HepG2 (cell line): ENCODE measurements around the gene ACBD5. TPM values are rescaled to one million over a fixed set of nuclear protein-coding genes. Genes with fewer than 3 reads are reported as not detected.

Source experiments
- ATAC-seq: fragments of 200-7000 bp; cut with Tn5 transposase; 3 replicates; pipeline ENCODE4 v1.9.1; 2020; ENCODE audit warnings: mild to moderate bottlenecking, moderate library complexity
- BruUV-seq: library from RNA; stranded (reverse); fragments of 400-500 nt; replicated peaks from 2 replicates; lab custom pipeline; 2021; lab: Mats Ljungman, UMichigan
- CTCF ChIA-PET: fragments of 300-600 bp; formaldehyde crosslinking; extraction: SDS; loops from one replicate; lab custom pipeline; 2021; ENCODE audit warnings: low total read pairs, inconsistent platforms, low intra/inter-chr PET ratio; lab: Yijun Ruan, JAX
- POLR2A ChIA-PET: fragments of 350-600 bp; sonication (Branson Sonifier 250); formaldehyde crosslinking; loops from one replicate; lab custom pipeline; 2020; ENCODE audit warnings: antibody characterized with exemption, inconsistent platforms; lab: Yijun Ruan, JAX
- DNase-seq: peaks from one replicate; pipeline ENCODE4 v3.0.0-alpha.2; 2015; ENCODE audit warnings: low spot score
- FAIRE-seq: peaks from 3 replicates; lab custom pipeline; 2011; peaks lifted over from hg19 to GRCh38; lab: Jason Lieb, UNC
- H2AFZ ChIP-seq: one replicate; pipeline ENCODE4 v1.6.1; 2011; ENCODE audit warnings: low read length, inconsistent platforms
- H3K27ac ChIP-seq: fragments of 300-600 bp; 3 replicates; pipeline ENCODE4 v1.8.0; 2011; ENCODE audit warnings: mixed run types, mild to moderate bottlenecking, mixed read lengths, low read length, inconsistent platforms; ENCODE audit not compliant: insufficient read depth; ENCODE audit errors: extremely low read length
- H3K27me3 ChIP-seq, 2 experiments: fragments of 200-600 bp in 1 of 2; 2 replicates in 1 of 2; 3 replicates in 1 of 2; pipeline versions ENCODE4 v1.6.0 to v1.8.0; 2011; ENCODE audit warnings: low read length in 2 of 2, mild to moderate bottlenecking in 2 of 2, moderate library complexity in 2 of 2, inconsistent platforms in 1 of 2; ENCODE audit not compliant: insufficient read depth in 2 of 2, control insufficient read depth in 1 of 2
- H3K36me3 ChIP-seq, 2 experiments: fragments of 200-600 bp in 1 of 2; replicated peaks in 1 of 2; 2 replicates in 1 of 2; 3 replicates in 1 of 2; pipeline versions ENCODE4 v1.5.1 to v1.8.0; 2011; ENCODE audit warnings: low read length in 2 of 2, inconsistent platforms in 1 of 2; ENCODE audit not compliant: insufficient read depth in 2 of 2, control insufficient read depth in 1 of 2
- H3K4me1 ChIP-seq: 2 replicates; pipeline ENCODE4 v1.5.1; 2012; ENCODE audit warnings: low read length, inconsistent platforms; ENCODE audit not compliant: insufficient read depth
- H3K4me2 ChIP-seq: 2 replicates; pipeline ENCODE4 v1.6.0; 2011; ENCODE audit warnings: low read depth, low read length, inconsistent platforms
- H3K4me3 ChIP-seq, 3 experiments: fragments of 200-600 bp in 1 of 3; sonication (generic), shearing (Covaris generic) in 1 of 3; replicated peaks in 1 of 3; 2 replicates each; pipeline ENCODE4 v1.5.1; 2011 to 2016; ENCODE audit warnings: low read length in 3 of 3, inconsistent platforms in 2 of 3, low read depth in 2 of 3, mild to moderate bottlenecking in 2 of 3, control low read depth in 1 of 3, mixed read lengths in 1 of 3; ENCODE audit not compliant: insufficient read depth in 1 of 3
- H3K79me2 ChIP-seq: one replicate; pipeline ENCODE4 v1.6.1; 2011; ENCODE audit warnings: low read length, inconsistent platforms; ENCODE audit not compliant: insufficient read depth
- H3K9ac ChIP-seq: 2 replicates; pipeline ENCODE4 v1.6.0; 2011; ENCODE audit warnings: mild to moderate bottlenecking, low read depth, low read length, inconsistent platforms; ENCODE audit not compliant: insufficient read depth
- H3K9me3 ChIP-seq: 2 replicates; pipeline ENCODE4 v1.5.1; 2012; ENCODE audit warnings: mild to moderate bottlenecking, low read length
- H4K20me1 ChIP-seq: 2 replicates; pipeline ENCODE4 v1.6.0; 2011; ENCODE audit warnings: inconsistent platforms, mild to moderate bottlenecking, low read length, moderate library complexity; ENCODE audit not compliant: insufficient read depth
- CBX5 ChIP-seq: sonication (generic); formaldehyde crosslinking; IDR thresholded peaks from 2 replicates; pipeline ENCODE4 v1.4.0; 2020; ENCODE audit warnings: missing genetic modification reagents, borderline replicate concordance
- ELF3 ChIP-seq: IDR thresholded peaks from 2 replicates; pipeline ENCODE4 v1.6.1; 2016; ENCODE audit warnings: missing genetic modification reagents, missing compliant biosample characterization
- FOXC1 ChIP-seq: sonication (generic); formaldehyde crosslinking; IDR thresholded peaks from 2 replicates; pipeline ENCODE4 v1.8.0; 2022; ENCODE audit warnings: mild to moderate bottlenecking, missing genetic modification reagents, borderline replicate concordance
- HDAC2 ChIP-seq: sonication (generic); formaldehyde crosslinking; IDR thresholded peaks from 2 replicates; pipeline ENCODE4 v1.4.0; 2020; ENCODE audit warnings: missing genetic modification reagents
- KLF9 ChIP-seq: IDR thresholded peaks from 2 replicates; pipeline ENCODE4 v1.6.1; 2016; ENCODE audit warnings: low read depth
- POLR2A ChIP-seq, 2 experiments: IDR thresholded peaks; 2 replicates each; pipeline ENCODE4 v1.6.1; 2011; ENCODE audit warnings: low read depth in 2 of 2, low read length in 2 of 2, mild to moderate bottlenecking in 1 of 2, moderate library complexity in 1 of 2; ENCODE audit not compliant: insufficient read depth in 1 of 2
- SMARCE1 ChIP-seq: fragments of 450-650 bp; IDR thresholded peaks from 2 replicates; pipeline ENCODE4 v1.6.1; 2017; ENCODE audit warnings: borderline replicate concordance
- ZC3H4 ChIP-seq: sonication (generic); formaldehyde crosslinking; IDR thresholded peaks from 2 replicates; pipeline ENCODE4 v1.4.0; 2020; ENCODE audit warnings: missing genetic modification reagents, borderline replicate concordance
- ZNF3 ChIP-seq: IDR thresholded peaks from 2 replicates; pipeline ENCODE4 v1.7.0; 2017; ENCODE audit warnings: inconsistent platforms
- ZNF556 ChIP-seq: sonication (generic); formaldehyde crosslinking; IDR thresholded peaks from 2 replicates; pipeline ENCODE4 v1.4.0; 2020; ENCODE audit warnings: mild to moderate bottlenecking, missing genetic modification reagents, borderline replicate concordance
- ZSCAN30 ChIP-seq: sonication (generic); formaldehyde crosslinking; IDR thresholded peaks from 2 replicates; pipeline ENCODE4 v1.5.0; 2020; ENCODE audit warnings: mild to moderate bottlenecking, missing genetic modification reagents
- in situ Hi-C: cut with HindIII; loops from 2 replicates; pipeline ENCODE4 v1.10.0; 2017; ENCODE audit warnings: low pct_unique_long_range_greater_than_20kb; ENCODE audit not compliant: extremely low pct_ligation_motif_present
- intact Hi-C: fragments of 100-400 bp; cut with micrococcal nuclease; formaldehyde crosslinking; loops from one replicate; pipeline ENCODE4 v1.10.0; 2022; ENCODE audit not compliant: unreplicated experiment
- polyA plus RNA-seq, 8 experiments: library from polyadenylated mRNA; depleted of rRNA in 3 of 8; stranded (reverse) in 7 of 8; unstranded in 1 of 8; fragments of >200 nt; fragmentation: Illumina TruSeq in 4 of 8; extraction: Trizol in 4 of 8; gene quantifications; 2 replicates each; pipeline versions ENCODE4 v1.2.1 to v1.2.3, GENCODE V29; 2011 to 2016; ENCODE audit warnings: low read depth in 4 of 8, missing spikeins in 1 of 8, mixed read lengths in 1 of 8; ENCODE audit not compliant: insufficient read depth in 1 of 8
- total RNA-seq, 5 experiments: library from RNA; depleted of rRNA; stranded (reverse); fragments of >200 nt; fragmentation: Illumina TruSeq; extraction: Trizol; gene quantifications; 2 replicates each; pipeline ENCODE4 v1.2.3, GENCODE V29; 2016; ENCODE audit warnings: low read depth in 1 of 5
- TF ChIP-seq, protein P1 (sequence below): sonication (generic); formaldehyde crosslinking; IDR thresholded peaks from 2 replicates; pipeline ENCODE4 v1.4.0; 2020; ENCODE audit warnings: low read depth, mild to moderate bottlenecking, missing genetic modification reagents
- TF ChIP-seq, protein P2 (sequence below): sonication (generic); formaldehyde crosslinking; IDR thresholded peaks from 2 replicates; pipeline ENCODE4 v1.4.0; 2020; ENCODE audit warnings: missing genetic modification reagents
- TF ChIP-seq, protein P3 (sequence below): sonication (generic); formaldehyde crosslinking; conservative IDR thresholded peaks from 2 replicates; pipeline ENCODE4 v1.4.0; 2020; ENCODE audit warnings: missing genetic modification reagents

ACBD5 gene
- total and polyA plus RNA-seq, 2 of the 13 experiments (the other 11 are each of a cell fraction or from before 2014, with no cell fraction given): 10.3 to 14.8 TPM

DNA sequence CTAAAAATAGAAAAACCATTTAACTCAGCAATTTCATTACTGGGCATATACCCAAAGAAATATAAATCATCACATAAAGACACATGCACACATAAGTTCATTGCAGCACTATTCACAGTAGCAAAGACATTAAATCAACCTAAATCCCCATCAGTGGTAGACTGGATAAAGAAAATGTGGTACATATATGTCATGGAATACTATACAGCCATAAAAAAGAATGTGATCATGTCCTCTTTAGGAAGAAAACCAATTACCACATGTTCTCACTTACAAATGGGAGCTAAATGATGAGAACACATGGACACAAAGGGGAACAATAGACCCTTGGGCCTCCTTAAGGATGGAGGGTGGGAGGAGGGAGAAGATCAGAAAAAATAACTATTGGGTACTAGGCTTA is 36.0 kb upstream of the ACBD5 start:
- DNase-seq (no peak), ATAC-seq (no peak), FAIRE-seq (no peak)
- no peak overlapping the region for H2AFZ ChIP-seq
- ChIA-PET POLR2A (no interaction called here), CTCF (no interaction called here)
- H3K79me2 ChIP-seq: no peaks in the 10 kb centered on the region
- H3K27ac ChIP-seq: no peak overlapping the region
- no peaks in the 10 kb centered on the region for H3K9me3 ChIP-seq
- intact Hi-C loops (no loop called here), in situ Hi-C loops (no loop called here)
- no peaks in the 10 kb centered on the region for H4K20me1 ChIP-seq
- TF ChIP-seq, protein P1, sequence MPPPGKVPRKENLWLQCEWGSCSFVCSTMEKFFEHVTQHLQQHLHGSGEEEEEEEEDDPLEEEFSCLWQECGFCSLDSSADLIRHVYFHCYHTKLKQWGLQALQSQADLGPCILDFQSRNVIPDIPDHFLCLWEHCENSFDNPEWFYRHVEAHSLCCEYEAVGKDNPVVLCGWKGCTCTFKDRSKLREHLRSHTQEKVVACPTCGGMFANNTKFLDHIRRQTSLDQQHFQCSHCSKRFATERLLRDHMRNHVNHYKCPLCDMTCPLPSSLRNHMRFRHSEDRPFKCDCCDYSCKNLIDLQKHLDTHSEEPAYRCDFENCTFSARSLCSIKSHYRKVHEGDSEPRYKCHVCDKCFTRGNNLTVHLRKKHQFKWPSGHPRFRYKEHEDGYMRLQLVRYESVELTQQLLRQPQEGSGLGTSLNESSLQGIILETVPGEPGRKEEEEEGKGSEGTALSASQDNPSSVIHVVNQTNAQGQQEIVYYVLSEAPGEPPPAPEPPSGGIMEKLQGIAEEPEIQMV (CRISPR knock-in tag): no peak
- TF ChIP-seq ZNF556 (CRISPR knock-in tag) (no peak), ZNF3 (CRISPR knock-in tag) (no peak), POLR2A (IDR thresholded peaks at IDR 0.05; ENCODE audit: insufficient read depth in 1 of 2, low read depth in 2 of 2, low read length in 2 of 2) (no peak), HDAC2 (CRISPR knock-in tag) (no peak), ZC3H4 (CRISPR knock-in tag) (no peak), KLF9 (CRISPR knock-in tag) (no peak), ZSCAN30 (CRISPR knock-in tag) (no peak), ELF3 (no peak), FOXC1 (CRISPR knock-in tag) (no peak), SMARCE1 (no peak), CBX5 (CRISPR knock-in tag) (no peak)
- TF ChIP-seq, protein P2, sequence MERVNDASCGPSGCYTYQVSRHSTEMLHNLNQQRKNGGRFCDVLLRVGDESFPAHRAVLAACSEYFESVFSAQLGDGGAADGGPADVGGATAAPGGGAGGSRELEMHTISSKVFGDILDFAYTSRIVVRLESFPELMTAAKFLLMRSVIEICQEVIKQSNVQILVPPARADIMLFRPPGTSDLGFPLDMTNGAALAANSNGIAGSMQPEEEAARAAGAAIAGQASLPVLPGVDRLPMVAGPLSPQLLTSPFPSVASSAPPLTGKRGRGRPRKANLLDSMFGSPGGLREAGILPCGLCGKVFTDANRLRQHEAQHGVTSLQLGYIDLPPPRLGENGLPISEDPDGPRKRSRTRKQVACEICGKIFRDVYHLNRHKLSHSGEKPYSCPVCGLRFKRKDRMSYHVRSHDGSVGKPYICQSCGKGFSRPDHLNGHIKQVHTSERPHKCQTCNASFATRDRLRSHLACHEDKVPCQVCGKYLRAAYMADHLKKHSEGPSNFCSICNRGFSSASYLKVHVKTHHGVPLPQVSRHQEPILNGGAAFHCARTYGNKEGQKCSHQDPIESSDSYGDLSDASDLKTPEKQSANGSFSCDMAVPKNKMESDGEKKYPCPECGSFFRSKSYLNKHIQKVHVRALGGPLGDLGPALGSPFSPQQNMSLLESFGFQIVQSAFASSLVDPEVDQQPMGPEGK (CRISPR knock-in tag): no peak
- TF ChIP-seq, protein P3, sequence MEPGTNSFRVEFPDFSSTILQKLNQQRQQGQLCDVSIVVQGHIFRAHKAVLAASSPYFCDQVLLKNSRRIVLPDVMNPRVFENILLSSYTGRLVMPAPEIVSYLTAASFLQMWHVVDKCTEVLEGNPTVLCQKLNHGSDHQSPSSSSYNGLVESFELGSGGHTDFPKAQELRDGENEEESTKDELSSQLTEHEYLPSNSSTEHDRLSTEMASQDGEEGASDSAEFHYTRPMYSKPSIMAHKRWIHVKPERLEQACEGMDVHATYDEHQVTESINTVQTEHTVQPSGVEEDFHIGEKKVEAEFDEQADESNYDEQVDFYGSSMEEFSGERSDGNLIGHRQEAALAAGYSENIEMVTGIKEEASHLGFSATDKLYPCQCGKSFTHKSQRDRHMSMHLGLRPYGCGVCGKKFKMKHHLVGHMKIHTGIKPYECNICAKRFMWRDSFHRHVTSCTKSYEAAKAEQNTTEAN: no peak
- H3K4me2 ChIP-seq: no peak overlapping the region
- H3K4me3 ChIP-seq: no peak overlapping the region
- no peak overlapping the region for H3K9ac ChIP-seq
- H3K27me3 ChIP-seq: peaks cover 0 to 2% of the 10 kb centered on the region in 2 experiments; a peak in 1 of 5 replicates
- H3K4me1 ChIP-seq: no peaks in the 10 kb centered on the region
- BruUV-seq: no TSS peak
- H3K36me3 ChIP-seq: no peaks in the 10 kb centered on the region
